CD4-positive, alpha-beta T cell treated with Interferon gamma for 1 hour (primary cell): Measurements from ENCODE around the gene PRC1.
"Not testable (repeated sequence)": the region's sequence is repeated elsewhere in the genome, so short reads cannot be mapped to it uniquely, and the experiment has no call there.

Experiments
- DNase-seq: peaks from one replicate; pipeline ENCODE4 v3.0.0-alpha.2; 2020

PRC1 gene

GRCh38 chr15:90931828-90932659 is 62.3 kb downstream of the PRC1 start, which contains the start of gene HDDC3:
Gene HDDC3 (minus strand): TSS chr15:90932549. CDS start chr15:90932540, 9 bp downstream.
- peak; percentile 86 for DNase-seq

GRCh38 chr15:90931575-90931827 is 62.8 kb downstream of the PRC1 start:
- no peak for DNase-seq

- DNase-seq: no peak
These were observed 63.3 kb downstream of the PRC1 start for GRCh38 chr15:90930861-90931574.

GRCh38 chr15:90929246-90930019 is 64.9 kb downstream of the PRC1 start:
- no peak for DNase-seq

- DNase-seq: not testable (repeated sequence)
These were observed 66.2 kb downstream of the PRC1 start for GRCh38 chr15:90928106-90928505.

- DNase-seq: not testable (repeated sequence)
These were observed 67.6 kb downstream of the PRC1 start for GRCh38 chr15:90926766-90927165.

GRCh38 chr15:90924375-90924774 is 70.0 kb downstream of the PRC1 start:
- no peak for DNase-seq

GRCh38 chr15:90922712-90923322 is 71.5 kb downstream of the PRC1 start:
- DNase-seq: not testable (repeated sequence)

- DNase-seq: no peak
These were observed 72.4 kb downstream of the PRC1 start for GRCh38 chr15:90921887-90922286.

- no peak for DNase-seq
These were observed 75.5 kb downstream of the PRC1 start for GRCh38 chr15:90918835-90919234.

GRCh38 chr15:90918034-90918788 is 76.1 kb downstream of the PRC1 start:
- DNase-seq: no peak

GRCh38 chr15:90917569-90917968 is 76.8 kb downstream of the PRC1 start:
- DNase-seq: no peak

- no peak for DNase-seq
These were observed 77.9 kb downstream of the PRC1 start for GRCh38 chr15:90916461-90916860.
